Measurements from ENCODE around the gene MCL1.
A peak's percentile ranks its signal among the peaks of the same experiment; 100 is the strongest.
"Not testable (repeated sequence)": the region's sequence is repeated elsewhere in the genome, so short reads cannot be mapped to it uniquely, and the experiment has no call there.

The MCL1 gene

DNA sequence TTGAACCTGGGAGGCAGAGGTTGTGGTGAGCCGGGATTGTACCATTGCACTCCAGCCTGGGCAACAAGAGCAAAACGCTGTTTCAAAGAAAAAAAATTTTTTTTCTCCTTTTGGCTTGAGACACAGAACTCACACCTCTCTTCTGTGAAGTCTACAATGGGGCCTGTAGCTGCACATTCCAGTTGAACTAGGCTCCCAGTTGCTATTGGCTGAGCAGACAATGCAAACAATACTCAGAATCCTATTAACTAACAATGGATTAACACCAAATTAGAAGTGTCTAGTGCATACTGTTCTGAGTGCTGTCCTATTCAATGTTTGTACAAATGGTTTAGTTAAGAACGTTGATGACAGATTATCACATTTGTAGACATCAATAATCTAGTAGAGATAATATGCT, 17.6 kb upstream of the MCL1 start:
- no peak overlapping the region for H3K4me3 Mint-ChIP-seq
- TF ChIP-seq, protein P1, sequence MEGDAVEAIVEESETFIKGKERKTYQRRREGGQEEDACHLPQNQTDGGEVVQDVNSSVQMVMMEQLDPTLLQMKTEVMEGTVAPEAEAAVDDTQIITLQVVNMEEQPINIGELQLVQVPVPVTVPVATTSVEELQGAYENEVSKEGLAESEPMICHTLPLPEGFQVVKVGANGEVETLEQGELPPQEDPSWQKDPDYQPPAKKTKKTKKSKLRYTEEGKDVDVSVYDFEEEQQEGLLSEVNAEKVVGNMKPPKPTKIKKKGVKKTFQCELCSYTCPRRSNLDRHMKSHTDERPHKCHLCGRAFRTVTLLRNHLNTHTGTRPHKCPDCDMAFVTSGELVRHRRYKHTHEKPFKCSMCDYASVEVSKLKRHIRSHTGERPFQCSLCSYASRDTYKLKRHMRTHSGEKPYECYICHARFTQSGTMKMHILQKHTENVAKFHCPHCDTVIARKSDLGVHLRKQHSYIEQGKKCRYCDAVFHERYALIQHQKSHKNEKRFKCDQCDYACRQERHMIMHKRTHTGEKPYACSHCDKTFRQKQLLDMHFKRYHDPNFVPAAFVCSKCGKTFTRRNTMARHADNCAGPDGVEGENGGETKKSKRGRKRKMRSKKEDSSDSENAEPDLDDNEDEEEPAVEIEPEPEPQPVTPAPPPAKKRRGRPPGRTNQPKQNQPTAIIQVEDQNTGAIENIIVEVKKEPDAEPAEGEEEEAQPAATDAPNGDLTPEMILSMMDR (IDR thresholded peaks at IDR 0.05), result no peak
- DNase-seq, result no peak
- H3K4me1 Mint-ChIP-seq, result peaks cover 6% of the 10 kb centered on the region
- H3K27ac Mint-ChIP-seq, result no peak overlapping the region
- H3K27me3 Mint-ChIP-seq (ENCODE audit: low read depth, poor library complexity), result peaks cover 4% of the 10 kb centered on the region
- peaks cover 54% of the 10 kb centered on the region for H3K36me3 Mint-ChIP-seq (ENCODE audit: low read depth)
- peaks cover 11% of the 10 kb centered on the region for H3K9me3 Mint-ChIP-seq

DNA sequence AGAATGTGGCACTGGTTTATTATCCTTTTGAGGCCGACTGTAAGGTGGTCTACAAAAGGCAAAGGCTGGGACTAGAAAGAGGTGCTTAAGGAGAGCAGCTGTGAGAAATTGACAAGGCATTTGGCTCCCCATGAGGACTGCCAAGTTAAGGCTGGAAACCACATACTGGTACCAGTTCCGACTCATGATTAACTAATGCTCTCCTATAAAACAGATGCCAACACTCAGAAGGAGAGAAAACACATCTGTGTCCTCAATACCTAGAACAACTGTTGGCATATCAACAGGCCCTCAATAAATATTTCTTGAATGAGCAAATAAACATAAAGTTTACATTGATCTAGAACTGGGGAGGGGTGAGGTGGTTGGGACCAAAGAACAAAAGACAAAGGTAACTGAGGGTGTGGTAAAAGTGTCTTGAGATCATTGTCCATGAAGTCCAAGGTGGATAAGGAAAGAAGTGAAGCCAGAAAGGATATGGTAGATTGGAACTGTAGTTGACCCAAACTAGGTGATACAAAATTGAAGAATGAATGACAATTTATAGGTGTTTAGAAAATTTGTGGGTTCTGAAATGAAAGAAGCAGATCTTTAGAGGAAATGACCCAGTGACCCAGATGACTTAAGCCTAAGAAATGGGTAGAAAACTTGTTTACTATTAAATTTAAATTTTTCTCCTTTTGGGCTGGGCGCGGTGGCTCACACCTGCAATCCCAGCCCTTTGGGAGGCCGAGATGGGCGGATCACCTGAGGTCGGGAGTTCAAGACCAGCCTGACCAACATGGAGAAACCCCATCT, 16.9 kb upstream of the MCL1 start:
- H3K27me3 Mint-ChIP-seq (ENCODE audit: low read depth, poor library complexity), result peaks cover 5% of the 10 kb centered on the region
- peaks cover 6% of the 10 kb centered on the region for H3K4me1 Mint-ChIP-seq
- TF ChIP-seq, protein P1 (IDR thresholded peaks at IDR 0.05), result no peak
- DNase-seq, result no peak
- H3K4me3 Mint-ChIP-seq, result no peak overlapping the region
- no peak overlapping the region for H3K27ac Mint-ChIP-seq
- H3K36me3 Mint-ChIP-seq (ENCODE audit: low read depth), result peaks cover 61% of the 10 kb centered on the region
- H3K9me3 Mint-ChIP-seq, result peaks cover 11% of the 10 kb centered on the region

DNA sequence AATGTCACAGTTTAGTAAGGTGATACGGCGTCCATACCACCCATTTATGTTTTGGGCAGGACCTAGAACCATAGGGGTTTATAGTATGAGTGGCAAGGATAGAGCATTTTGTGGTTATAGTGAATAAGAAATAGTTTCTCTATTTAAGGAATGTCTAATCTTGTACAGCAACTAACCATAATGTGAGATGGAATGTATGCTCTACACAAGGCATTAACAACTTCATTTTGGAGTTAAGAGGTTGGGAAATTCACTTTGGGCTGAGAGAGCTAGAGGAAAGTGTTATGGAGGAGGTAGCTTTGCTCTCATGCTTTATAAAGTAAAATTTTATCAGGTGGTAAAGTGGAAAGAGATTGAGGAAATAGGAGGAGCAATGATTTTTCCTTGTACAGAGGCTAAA, 3.0 kb upstream of the MCL1 start:
- DNase-seq, result no peak
- Mint-ChIP-seq H3K4me1 (peaks cover 21% of the 10 kb centered on the region), H3K9me3 (no peaks in the 10 kb centered on the region), H3K27ac (no peak overlapping the region), H3K27me3 (ENCODE audit: low read depth, poor library complexity) (no peaks in the 10 kb centered on the region), H3K4me3 (no peak overlapping the region), H3K36me3 (ENCODE audit: low read depth) (peaks cover 38% of the 10 kb centered on the region)
- TF ChIP-seq, protein P1 (IDR thresholded peaks at IDR 0.05), result no peak

DNA sequence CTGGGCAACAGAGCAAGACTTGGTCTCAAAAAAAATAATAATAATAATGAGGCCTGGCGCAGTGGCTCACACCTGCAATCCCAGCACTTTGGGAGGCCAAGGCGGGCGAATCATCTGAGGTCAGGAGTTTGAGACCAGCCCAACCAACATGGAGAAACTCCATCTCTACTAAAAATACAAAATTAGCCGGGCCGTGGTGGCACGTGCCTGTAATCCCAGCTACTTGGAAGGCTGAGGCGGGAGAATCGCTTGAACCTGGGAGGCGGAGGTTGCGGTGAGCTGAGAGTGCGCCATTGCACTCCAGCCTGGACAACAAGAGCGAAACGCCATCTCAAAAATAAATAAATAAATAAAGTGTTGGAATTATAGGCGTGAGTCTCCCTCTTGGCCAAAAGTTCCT, 2.6 kb upstream of the MCL1 start:
- H3K27me3 Mint-ChIP-seq (ENCODE audit: low read depth, poor library complexity); H3K4me3 Mint-ChIP-seq; H3K27ac Mint-ChIP-seq; DNase-seq; H3K9me3 Mint-ChIP-seq: not testable (repeated sequence)
- Mint-ChIP-seq H3K4me1 (peaks cover 26% of the 10 kb centered on the region), H3K36me3 (ENCODE audit: low read depth) (peaks cover 41% of the 10 kb centered on the region)

DNA sequence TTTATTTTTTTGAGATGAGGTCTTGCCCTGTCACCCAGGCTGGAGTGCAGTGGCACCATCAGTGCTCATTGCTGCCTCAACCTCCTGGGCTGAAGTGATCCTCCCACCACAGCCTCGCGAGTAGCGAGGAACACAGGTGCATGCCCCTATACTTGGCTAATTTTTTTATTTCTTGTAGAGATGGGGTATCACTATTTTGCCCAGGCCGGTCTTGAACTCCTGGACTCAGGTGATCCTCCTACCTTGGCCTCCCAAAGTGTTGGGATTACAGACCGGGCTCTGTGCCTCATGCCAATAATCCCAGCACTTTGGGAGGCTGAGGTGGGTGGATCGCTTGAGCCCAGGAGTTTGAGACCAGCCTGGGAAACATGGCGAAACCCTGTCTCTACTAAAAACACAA, 2.0 kb upstream of the MCL1 start:
- not testable (repeated sequence) for H3K27me3 Mint-ChIP-seq (ENCODE audit: low read depth, poor library complexity); DNase-seq; H3K4me3 Mint-ChIP-seq; H3K9me3 Mint-ChIP-seq; H3K27ac Mint-ChIP-seq
- H3K36me3 Mint-ChIP-seq (ENCODE audit: low read depth), result peaks cover 46% of the 10 kb centered on the region
- H3K4me1 Mint-ChIP-seq, result peaks cover 31% of the 10 kb centered on the region

DNA sequence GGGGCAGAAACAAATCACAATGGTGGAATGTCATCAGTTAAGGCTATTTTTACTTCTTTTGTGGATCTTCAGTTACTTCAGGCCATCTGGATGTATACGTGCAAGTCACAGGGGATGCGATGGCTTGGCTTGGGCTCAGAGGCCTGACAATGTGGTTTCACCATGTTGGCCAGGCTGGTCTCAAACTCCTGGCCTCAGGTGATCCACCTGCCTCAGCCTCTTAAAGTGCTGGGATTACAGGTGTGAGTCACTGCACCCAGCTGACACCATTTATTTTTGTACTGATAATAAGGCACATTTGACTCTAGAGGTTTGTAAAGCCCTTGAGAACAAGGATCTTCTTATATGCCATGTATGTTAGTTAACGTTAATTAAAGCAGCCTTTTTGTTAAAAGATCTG, 1.6 kb upstream of the MCL1 start:
- peak overlapping the region; percentile 99 for H3K27ac Mint-ChIP-seq

DNA sequence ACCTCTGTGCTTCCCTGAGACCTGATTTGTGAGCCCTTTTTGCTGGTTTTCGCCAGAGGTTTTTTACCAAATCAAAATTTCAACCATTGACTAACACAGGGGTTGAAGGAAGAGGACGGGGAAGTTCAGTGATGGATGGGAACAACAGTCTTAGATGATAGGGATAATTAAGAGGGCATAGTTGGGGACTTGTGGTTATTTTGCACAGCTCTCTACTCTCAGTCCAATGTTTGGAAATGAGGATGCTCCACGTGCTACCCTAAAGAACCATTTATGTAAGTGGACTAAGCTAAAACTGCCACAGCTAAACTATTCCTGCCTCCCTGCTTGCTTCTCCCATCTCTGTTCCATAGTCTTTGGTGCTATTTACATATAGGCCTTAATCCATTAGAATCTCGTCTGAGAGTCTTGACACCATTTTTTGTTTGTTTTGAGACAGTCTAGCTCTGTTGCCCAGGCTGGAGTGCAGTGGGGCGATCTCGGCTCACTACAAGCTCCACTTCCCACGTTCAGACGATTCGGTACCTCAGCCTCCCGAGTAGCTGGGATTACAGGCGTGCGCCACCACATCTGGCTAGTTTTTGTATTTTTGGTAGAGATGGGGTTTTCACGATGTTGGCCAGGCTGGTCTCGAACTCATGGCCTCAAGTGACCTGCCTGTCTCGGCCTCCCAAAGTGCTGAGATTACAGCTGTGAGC, 684 bp upstream of the MCL1 start:
- H3K9me3 Mint-ChIP-seq, result no peaks in the 10 kb centered on the region
- peak overlapping the region; percentile 86 for H3K4me3 Mint-ChIP-seq
- H3K4me1 Mint-ChIP-seq, result peaks cover 44% of the 10 kb centered on the region
- no peaks in the 10 kb centered on the region for H3K27me3 Mint-ChIP-seq (ENCODE audit: low read depth, poor library complexity)
- no peak for DNase-seq
- peaks cover 47% of the 10 kb centered on the region for H3K36me3 Mint-ChIP-seq (ENCODE audit: low read depth)
- TF ChIP-seq, protein P1 (IDR thresholded peaks at IDR 0.05), result no peak
- peak overlapping the region; percentile 99 for H3K27ac Mint-ChIP-seq

More for the DNA sequence above, 1.6 kb upstream of the MCL1 start:
- H3K27me3 Mint-ChIP-seq (ENCODE audit: low read depth, poor library complexity); H3K9me3 Mint-ChIP-seq; DNase-seq: not testable (repeated sequence)
- Mint-ChIP-seq H3K4me1 (peaks cover 35% of the 10 kb centered on the region), H3K4me3 (peak overlapping the region; percentile 86), H3K36me3 (ENCODE audit: low read depth) (peaks cover 46% of the 10 kb centered on the region)
